OCI-LY3 (cell line): ENCODE results near the gene WDR48.

Experiments used
- CTCF ChIP-seq: fragments of 200-600, 300-600 bp; sonication (generic); IDR thresholded peaks from 2 replicates; pipeline ENCODE4 v1.5.1; 2014; ENCODE audit warnings: antibody characterized with exemption, low read length, low read depth
- EZH2phosphoT487 ChIP-seq: fragments of 200-600 bp; shearing (Covaris generic); IDR thresholded peaks from 2 replicates; pipeline ENCODE4 v1.6.1; 2018; ENCODE audit warnings: antibody characterized with exemption, mixed run types, low read depth

- no peak for TF ChIP-seq CTCF
- TF ChIP-seq EZH2phosphoT487: no peak
Measured at GRCh38 chr3:39110041-39110639, 58.3 kb downstream of the WDR48 start.
